ENCODE results near the gene MYO16. TPM values are rescaled to one million over a fixed set of nuclear protein-coding genes. Genes with fewer than 3 reads are reported as not detected.
A peak's percentile ranks its signal among the peaks of the same experiment; 100 is the strongest.
"Not testable (repeated sequence)": the region's sequence is repeated elsewhere in the genome, so short reads cannot be mapped to it uniquely, and the experiment has no call there.

Gene MYO16
- total RNA-seq, 1 donor from 2014 or later, result 0.04 TPM

DNA sequence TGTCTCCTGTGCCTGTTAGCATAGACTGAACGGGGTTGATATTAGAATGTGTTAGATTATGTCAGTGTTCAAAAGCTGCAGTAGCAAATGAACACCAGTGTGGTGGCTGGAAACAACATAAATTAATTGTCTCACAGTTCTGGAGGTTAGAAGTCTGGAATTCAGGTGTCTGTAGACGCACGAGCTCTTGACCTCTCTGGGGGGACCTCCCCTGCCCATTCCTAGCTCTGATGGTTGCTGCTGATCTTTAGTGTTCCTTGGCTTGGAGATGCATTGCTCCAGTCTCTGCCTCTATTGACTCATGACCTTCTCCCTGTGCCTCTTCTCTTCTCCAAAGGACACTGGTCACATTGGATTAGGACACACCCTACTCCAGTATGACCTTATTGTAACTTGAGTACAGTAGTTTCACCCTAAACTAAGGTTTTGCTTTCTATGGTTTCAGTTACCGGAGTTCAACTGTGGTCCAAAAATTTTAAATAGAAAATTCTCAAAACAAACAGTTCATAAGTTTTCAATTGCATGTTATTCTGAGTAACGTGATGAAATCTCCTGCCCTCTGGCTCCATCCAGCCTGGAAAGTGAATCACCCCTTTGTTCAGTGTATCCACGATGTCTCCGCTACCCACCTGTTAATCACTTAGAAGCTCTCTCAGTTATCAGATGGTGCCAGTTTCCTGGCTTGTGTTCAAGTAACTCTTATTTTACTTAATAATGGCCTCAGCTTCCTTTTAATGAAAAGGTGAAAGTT lies 273.2 kb downstream of the MYO16 start:
- no peak for ATAC-seq

DNA sequence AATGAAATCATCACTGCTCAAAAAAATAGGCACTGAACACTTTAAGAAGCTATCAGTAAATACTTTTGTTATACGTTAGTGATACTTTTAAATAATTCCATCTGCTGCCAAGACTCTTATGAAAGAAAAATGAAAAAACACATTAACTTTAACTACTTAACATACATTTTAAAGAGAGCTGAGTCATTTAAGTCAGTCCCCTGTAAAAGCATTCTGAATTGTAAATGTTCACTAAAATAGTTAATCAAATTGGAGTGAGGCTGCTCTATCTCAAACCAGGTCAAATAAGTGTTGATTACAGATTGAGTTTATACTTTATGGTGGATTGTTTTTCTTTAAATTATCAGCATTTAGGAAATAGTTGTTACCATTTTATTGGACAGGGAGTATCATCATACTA lies 274.2 kb downstream of the MYO16 start:
- no peak for ATAC-seq

DNA sequence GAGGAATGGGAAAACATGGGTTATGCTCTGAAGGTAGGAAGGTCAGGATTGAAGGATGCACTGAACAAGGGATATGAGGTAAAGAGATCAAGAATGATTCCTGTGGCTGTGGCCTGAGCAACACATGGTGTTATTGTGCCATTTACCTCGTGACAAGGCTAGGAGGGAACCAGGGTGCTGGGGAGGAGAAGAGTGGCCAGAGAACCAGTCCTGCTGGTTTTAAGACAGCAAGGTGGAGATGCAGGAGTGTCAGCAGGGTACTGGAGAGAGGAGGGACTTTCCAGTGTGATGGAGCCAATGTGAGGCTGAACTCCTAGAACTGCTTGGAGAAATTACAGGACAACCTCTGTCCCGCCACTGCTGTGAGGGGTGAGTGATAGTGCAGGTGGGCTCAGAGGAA lies 282.4 kb downstream of the MYO16 start:
- ATAC-seq, result peak; percentile 89

- ATAC-seq, result not testable (repeated sequence)
Measured at GRCh38 chr13:108913731-108914130, 284.3 kb downstream of the MYO16 start.

DNA sequence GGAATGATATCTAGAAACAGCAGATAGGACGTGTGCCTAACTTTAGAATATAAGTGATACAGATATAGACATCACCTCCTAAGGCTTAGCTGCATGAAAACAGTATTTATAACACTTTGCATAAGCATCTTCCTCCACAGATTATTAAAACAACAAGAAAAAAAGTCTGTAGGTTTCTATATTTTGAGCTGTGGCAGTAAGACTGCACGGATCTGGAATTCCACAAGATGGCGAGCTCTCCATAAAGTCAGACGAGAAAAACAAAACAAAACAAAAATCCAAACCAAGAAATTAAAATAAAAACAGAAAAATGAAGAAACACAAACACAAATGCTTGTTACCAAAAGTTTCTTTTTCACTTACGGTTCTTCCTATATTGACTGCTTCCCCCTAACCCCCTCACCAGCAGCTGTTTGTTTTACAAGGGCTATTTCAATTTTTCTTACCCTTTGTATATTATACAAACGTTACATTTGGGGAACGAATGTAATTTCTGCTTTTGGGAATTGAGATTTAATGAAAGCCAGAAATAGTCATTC lies 285.8 kb downstream of the MYO16 start:
- ATAC-seq, result no peak

DNA sequence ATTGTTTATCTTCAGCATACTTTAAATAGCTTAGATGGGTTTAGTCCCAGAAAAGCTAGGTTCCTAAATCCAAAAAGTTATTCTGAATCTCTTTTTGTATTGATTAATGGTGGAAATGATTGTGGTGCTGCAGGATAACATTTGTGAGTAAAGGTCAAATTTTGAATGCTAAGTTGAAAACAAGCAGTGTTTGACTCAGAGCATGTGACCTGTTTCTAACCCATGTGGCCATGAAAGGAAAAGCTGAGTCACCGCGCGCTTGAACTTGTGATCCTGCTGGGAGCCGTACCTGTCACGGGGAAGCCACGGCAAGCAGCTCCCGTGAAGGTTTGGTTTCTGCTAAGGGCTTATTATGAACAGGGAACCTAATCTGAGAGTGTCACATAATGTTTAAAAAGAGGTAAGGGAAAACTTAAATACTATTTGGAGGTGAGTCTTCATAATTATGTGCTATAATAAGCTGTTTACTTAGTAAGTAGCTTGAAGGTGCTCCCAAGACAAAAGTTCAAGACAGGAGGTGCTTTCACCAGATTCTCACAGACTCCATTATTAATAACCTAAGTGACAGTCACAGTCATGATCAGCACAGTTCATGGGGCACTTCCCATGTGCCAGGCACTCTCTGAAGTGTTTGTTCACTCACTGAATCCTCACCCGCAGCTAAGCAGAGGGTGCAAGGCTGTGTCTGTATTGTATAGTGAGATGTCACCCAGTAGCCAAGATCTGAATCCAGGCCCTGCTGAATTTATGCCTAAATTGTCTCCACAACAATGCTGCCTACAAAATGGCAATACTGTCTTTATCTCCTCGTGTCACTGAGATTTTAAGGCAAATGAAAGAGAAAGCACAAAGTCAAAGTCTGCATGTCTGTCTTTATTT lies 286.5 kb downstream of the MYO16 start:
- ATAC-seq, result peak; percentile 91

- ATAC-seq, result no peak
Measured at GRCh38 chr13:108917581-108917980, 288.2 kb downstream of the MYO16 start.

GRCh38 chr13:108919036-108919907 lies 289.9 kb downstream of the MYO16 start:
- peak; percentile 75 for ATAC-seq

DNA sequence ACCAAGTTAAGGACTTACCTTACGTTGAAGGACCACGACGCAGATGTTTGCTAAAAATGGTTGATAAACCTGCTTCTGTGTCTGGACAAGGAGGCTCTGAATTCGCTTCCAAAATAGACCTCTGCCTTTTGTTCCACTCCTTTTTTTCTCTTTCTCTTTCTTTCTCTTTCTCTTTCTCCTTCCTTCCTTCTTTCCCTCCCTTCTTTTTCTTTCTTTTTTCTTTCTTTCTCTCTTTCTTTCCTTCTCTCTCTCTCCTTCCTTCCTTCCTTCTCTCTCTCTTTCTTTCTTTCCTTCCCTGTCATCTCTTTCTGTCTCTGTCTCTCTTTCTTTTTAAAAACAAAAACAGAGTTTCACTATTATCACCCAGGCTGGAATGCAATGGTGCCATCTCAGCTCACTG lies 290.7 kb downstream of the MYO16 start:
- ATAC-seq, result no peak

DNA sequence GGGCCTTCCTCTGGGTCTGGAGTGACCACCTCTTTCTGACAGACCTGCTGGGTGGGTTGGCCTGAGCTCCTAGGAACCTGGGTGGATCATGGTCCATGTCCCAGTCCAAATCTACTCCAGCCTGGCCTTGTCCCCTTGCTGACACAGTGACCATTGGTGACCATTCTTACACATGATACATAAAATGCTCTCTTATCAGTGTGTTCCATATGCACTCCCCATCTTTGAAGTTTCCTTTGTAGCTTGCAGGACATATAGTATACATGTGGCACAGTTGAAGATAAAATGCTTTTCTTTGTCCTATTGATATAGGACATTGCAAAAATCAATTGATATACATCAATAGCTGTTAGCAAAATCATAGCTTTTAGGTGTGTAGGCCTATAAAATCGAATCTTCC lies 291.8 kb downstream of the MYO16 start:
- ATAC-seq, result no peak

DNA sequence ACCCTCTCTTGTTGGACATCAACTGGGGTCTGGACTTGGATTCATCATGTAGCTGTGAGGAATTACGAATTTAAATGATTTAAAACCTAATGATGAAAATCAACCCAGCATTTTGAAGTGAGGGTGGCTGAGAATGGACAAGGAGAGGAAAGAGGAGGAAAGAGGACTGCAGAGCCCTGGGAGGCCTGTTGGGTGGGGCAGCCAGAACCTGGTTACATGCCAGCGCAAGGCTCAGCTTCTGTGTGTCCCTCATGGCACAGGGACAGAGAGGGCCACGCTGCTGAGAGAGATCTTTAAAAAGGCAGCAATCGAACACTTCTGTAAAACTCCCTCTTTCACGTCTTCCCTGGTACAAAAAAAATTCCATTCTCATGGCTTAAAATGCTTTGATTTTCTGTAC lies 292.7 kb downstream of the MYO16 start:
- no peak for ATAC-seq

DNA sequence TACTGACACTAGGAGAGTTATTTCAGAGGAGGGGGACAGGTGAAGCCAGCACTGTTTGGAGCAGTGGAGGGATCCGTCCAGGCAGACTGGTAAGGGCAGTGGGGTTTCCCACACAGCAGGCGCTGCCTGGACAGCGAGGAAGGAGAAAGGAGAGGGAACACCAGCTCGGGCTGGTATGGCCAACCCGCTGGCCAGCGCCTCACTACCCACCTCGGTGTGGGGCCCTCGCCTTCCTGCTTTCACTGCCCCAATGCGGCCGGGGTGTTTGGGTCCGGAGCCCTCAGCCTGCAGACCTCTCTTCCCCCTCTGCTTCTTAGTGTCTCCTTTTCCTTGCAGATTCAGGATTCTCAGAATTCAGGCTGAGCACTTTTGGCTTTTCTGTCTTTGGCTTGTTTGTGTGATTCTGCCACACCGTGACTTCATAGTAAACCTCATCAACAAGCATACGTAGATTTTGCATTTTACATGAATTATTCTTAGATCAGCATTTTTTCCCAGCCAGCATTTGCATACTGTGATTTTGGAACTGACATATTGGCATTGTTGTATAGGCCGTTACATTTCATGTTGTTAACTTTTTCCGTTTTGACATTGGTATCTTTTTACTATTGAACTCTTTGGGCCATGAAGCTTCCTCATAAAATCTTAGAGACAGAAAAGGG lies 294.1 kb downstream of the MYO16 start:
- no peak for ATAC-seq

- no peak for ATAC-seq
Measured at GRCh38 chr13:108924134-108924533, 294.7 kb downstream of the MYO16 start.

DNA sequence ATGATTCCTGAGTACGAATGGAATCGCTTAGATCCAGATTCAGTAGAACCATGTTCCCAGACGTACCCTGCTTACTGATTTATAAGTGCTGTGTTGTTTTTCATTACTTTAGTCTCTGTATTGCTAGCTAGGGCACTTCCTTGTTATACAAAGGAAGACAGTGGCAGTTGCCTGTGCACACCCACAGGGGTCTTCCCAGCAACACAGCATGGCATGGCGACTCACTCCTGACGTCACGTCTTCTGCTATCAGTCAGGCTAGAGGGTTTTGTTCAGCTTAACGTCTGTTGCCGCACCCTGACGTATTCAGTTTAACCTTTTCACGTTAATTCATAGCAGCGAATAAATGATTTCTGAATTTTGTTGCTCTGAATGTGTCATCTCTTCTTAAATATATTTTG lies 295.1 kb downstream of the MYO16 start:
- ATAC-seq, result no peak

GRCh38 chr13:108925070-108925469 lies 295.7 kb downstream of the MYO16 start:
- no peak for ATAC-seq

- no peak for ATAC-seq
Measured at GRCh38 chr13:108926862-108927261, 297.5 kb downstream of the MYO16 start.

DNA sequence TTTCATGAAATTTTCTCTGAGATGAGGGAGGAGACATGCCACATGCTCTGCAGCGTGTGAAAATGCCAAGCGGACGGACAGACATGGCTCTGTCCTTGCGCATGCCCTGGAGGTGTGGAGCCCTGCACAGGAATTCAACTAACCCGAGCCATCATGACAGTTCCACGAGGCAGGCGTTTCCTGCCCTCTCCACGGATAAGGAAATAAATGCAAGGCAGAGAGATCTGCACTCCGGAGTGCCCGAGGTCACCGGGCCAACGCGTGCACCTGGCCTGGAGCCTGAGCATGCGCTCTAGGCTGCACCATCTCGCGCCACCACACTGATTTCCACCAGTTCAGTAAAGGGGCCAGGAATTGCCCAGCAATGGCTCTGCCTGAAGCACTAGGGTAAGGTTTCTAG lies 298.2 kb downstream of the MYO16 start:
- ATAC-seq, result no peak

DNA sequence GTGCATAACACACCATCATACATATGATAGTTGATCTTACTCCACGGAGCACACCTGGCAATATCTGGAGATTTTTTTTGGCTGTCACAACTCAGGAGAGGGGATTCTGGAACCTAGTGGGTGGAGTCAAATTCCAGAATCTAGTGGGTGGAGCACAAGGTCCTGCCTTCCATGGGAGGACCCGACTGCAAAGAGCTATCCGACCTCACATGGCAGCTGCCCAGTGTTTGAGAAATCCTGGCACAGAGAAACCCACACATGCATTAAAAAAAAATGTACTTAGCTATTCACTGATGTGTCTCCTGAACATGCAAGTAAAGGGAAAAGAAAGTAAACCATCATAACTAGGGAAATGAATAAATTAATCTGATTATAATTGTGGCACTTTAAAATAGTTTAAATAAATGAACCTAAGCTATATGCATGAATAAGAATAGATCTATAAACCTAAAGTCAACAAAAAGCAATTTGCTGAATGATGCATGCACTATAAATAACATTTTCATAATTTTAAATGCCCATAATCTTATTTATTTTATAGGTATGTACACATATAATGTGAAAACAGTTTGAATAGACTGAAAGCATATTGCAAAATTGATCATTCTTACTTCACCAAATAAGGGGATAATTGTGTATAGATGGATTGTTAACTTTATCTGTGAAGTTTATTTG lies 300.3 kb downstream of the MYO16 start:
- ATAC-seq, result no peak

DNA sequence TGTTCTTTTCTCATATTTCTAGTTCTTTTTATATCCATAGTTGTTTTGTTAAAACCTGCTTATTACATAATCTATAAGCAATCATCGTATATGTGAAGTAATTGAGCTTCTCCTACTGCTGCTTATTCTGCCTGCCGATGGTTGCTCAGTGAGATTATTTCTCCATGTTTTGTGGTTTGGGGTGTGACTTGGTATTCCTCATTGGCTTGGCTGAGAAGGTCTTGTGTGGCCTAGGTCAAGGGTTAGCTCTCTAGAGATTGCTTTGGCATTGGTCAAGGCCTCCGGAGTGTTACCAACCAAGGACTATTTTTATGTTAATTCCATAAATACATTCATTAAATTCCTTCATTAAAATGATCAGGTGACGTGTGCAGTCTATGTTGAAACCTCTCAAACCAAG lies 302.8 kb downstream of the MYO16 start:
- no peak for ATAC-seq

GRCh38 chr13:108933061-108933460 lies 303.6 kb downstream of the MYO16 start:
- ATAC-seq, result no peak

DNA sequence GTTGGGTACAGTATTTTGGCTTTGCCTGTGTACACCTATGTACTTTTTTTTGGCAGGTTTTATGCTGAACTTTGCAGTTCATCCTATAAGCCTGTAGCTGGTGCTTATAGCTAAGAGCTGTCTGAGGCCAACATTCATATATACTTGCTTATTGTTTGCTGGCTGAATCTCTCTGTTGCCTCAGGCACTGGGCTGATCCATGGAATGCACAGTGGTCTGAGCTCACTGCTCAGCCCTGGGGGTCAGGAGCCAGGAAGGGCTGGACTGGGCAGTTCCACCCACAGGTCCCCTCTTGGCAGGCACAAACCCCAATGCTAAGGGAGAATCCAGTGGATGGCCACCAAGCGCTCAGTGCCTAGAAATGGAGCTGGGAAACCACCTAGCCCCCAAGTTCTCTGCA lies 308.7 kb downstream of the MYO16 start:
- ATAC-seq, result no peak

GRCh38 chr13:108940121-108940520 lies 310.7 kb downstream of the MYO16 start:
- no peak for ATAC-seq
